ENCODE data around the gene BIRC6.
A peak's percentile ranks its signal among the peaks of the same experiment; 100 is the strongest.

Gene BIRC6

GRCh38 chr2:32522770-32523169 lies 165.9 kb downstream of the BIRC6 start:
- H3K4me3 ChIP-seq (ENCODE audit: low read length): no peak overlapping the region
- no CpG with 5 or more reads among the region's 3 CpGs for WGBS (ENCODE audit: extremely low coverage, insufficient coverage, low lambda C conversion rate)
- H3K36me3 ChIP-seq (ENCODE audit: control insufficient read depth, insufficient read depth, low read length): no peaks in the 10 kb centered on the region
- no peak overlapping the region for H3K18ac ChIP-seq (ENCODE audit: low read length)
- no peak overlapping the region for H2BK5ac ChIP-seq (ENCODE audit: low read length)
- no peak overlapping the region for H2BK15ac ChIP-seq (replicated peaks; ENCODE audit: low read depth)
- H3K4me1 ChIP-seq (ENCODE audit: control insufficient read depth, low read depth, low read length): no peaks in the 10 kb centered on the region
- H3K27me3 ChIP-seq (ENCODE audit: insufficient read depth, low read length, poor library complexity): no peaks in the 10 kb centered on the region
- H3K23ac ChIP-seq (ENCODE audit: low read length): no peak overlapping the region
- no peak overlapping the region for H3K4me2 ChIP-seq (ENCODE audit: low read length)
- H3K79me2 ChIP-seq (ENCODE audit: control insufficient read depth, insufficient read depth, low read length): no peaks in the 10 kb centered on the region
- H3K56ac ChIP-seq (ENCODE audit: low read length): no peak overlapping the region
- H2AK5ac ChIP-seq (ENCODE audit: low read length): no peak overlapping the region
- H3K79me1 ChIP-seq (ENCODE audit: low read length): no peaks in the 10 kb centered on the region
- no peak overlapping the region for H4K8ac ChIP-seq (ENCODE audit: low read depth, low read length)
- no peak overlapping the region for H3K4ac ChIP-seq (ENCODE audit: low read depth, low read length)
- no peak overlapping the region for H3K27ac ChIP-seq (ENCODE audit: low read depth, low read length)
- no peak overlapping the region for H3K9ac ChIP-seq (ENCODE audit: low read length)
- peak; percentile 58 for DNase-seq
- no peak overlapping the region for H2BK120ac ChIP-seq (ENCODE audit: low read depth, low read length)
- H4K5ac ChIP-seq (ENCODE audit: low read length): no peak overlapping the region

GRCh38 chr2:32523686-32524085 lies 166.9 kb downstream of the BIRC6 start:
- no peak overlapping the region for H2BK15ac ChIP-seq (replicated peaks; ENCODE audit: low read depth)
- no peak overlapping the region for H2BK5ac ChIP-seq (ENCODE audit: low read length)
- no peak overlapping the region for H3K9ac ChIP-seq (ENCODE audit: low read length)
- H3K4me3 ChIP-seq (ENCODE audit: low read length): no peak overlapping the region
- no peak for DNase-seq
- no peak overlapping the region for H3K4me2 ChIP-seq (ENCODE audit: low read length)
- no peak overlapping the region for H3K27ac ChIP-seq (ENCODE audit: low read depth, low read length)
- no peaks in the 10 kb centered on the region for H3K36me3 ChIP-seq (ENCODE audit: control insufficient read depth, insufficient read depth, low read length)
- no peak overlapping the region for H2AK5ac ChIP-seq (ENCODE audit: low read length)
- no peaks in the 10 kb centered on the region for H3K4me1 ChIP-seq (ENCODE audit: control insufficient read depth, low read depth, low read length)
- no peak overlapping the region for H3K4ac ChIP-seq (ENCODE audit: low read depth, low read length)
- H4K5ac ChIP-seq (ENCODE audit: low read length): no peak overlapping the region
- H3K79me2 ChIP-seq (ENCODE audit: control insufficient read depth, insufficient read depth, low read length): no peaks in the 10 kb centered on the region
- H3K56ac ChIP-seq (ENCODE audit: low read length): no peak overlapping the region
- H3K27me3 ChIP-seq (ENCODE audit: insufficient read depth, low read length, poor library complexity): no peaks in the 10 kb centered on the region
- no peak overlapping the region for H3K23ac ChIP-seq (ENCODE audit: low read length)
- H2BK120ac ChIP-seq (ENCODE audit: low read depth, low read length): no peak overlapping the region
- no peaks in the 10 kb centered on the region for H3K79me1 ChIP-seq (ENCODE audit: low read length)
- no peak overlapping the region for H3K18ac ChIP-seq (ENCODE audit: low read length)
- no CpG with 5 or more reads among the region's 6 CpGs for WGBS (ENCODE audit: extremely low coverage, insufficient coverage, low lambda C conversion rate)
- H4K8ac ChIP-seq (ENCODE audit: low read depth, low read length): no peak overlapping the region

DNA sequence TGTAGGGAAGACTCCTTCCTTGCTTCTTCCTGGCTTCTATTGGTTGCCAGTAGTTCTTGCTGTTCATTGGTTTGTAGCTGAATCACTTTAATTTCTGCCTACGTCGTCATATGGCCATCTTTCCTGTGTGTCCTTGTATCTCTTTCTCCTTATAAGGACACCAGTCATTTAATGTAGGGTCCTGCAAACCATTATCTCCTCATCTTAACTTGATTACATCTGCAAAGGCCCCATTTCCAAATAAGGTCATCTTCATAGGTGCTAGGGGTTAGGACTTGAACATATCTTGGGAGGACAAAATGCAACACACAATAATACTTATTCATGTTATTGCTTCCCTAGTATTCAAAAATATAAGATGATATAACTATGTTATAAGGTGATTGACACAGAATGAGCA lies 175.5 kb downstream of the BIRC6 start:
- Histone ChIP-seq H2AK5ac (ENCODE audit: low read length) (no peak overlapping the region), H3K56ac (ENCODE audit: low read length) (no peak overlapping the region), H3K4me2 (ENCODE audit: low read length) (no peak overlapping the region), H3K27ac (ENCODE audit: low read depth, low read length) (no peak overlapping the region), H3K79me2 (ENCODE audit: control insufficient read depth, insufficient read depth, low read length) (no peaks in the 10 kb centered on the region), H3K4ac (ENCODE audit: low read depth, low read length) (no peak overlapping the region), H3K23ac (ENCODE audit: low read length) (no peak overlapping the region), H2BK5ac (ENCODE audit: low read length) (no peak overlapping the region), H2BK15ac (replicated peaks; ENCODE audit: low read depth) (no peak overlapping the region), H4K5ac (ENCODE audit: low read length) (no peak overlapping the region), H2BK120ac (ENCODE audit: low read depth, low read length) (no peak overlapping the region), H4K8ac (ENCODE audit: low read depth, low read length) (no peak overlapping the region), H3K79me1 (ENCODE audit: low read length) (no peaks in the 10 kb centered on the region), H3K18ac (ENCODE audit: low read length) (no peak overlapping the region), H3K4me1 (ENCODE audit: control insufficient read depth, low read depth, low read length) (no peaks in the 10 kb centered on the region), H3K9ac (ENCODE audit: low read length) (no peak overlapping the region), H3K4me3 (ENCODE audit: low read length) (no peak overlapping the region), H3K36me3 (ENCODE audit: control insufficient read depth, insufficient read depth, low read length) (no peaks in the 10 kb centered on the region), H3K27me3 (ENCODE audit: insufficient read depth, low read length, poor library complexity) (no peaks in the 10 kb centered on the region)
- peak; percentile 21 for DNase-seq
- no CpG with 5 or more reads among the region's 2 CpGs for WGBS (ENCODE audit: extremely low coverage, insufficient coverage, low lambda C conversion rate)

DNA sequence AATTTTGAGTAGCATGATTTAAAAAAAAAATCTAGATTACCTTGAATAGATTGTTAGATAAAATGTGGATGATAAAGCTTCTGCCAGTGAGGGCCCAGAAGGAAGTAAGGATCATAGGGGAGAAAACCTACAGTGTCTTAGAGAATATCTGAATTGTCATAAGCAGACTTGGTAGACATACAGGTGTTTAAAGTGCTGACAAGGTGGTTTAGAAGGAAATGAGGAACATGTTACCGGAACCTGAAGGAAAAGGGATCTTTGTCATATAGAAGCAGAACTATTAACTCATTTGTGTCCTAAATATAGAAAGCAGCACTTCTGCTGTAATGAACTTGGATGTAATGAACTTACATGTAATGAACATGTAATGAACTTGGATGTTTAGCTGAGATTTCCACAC lies 176.1 kb downstream of the BIRC6 start:
- Histone ChIP-seq H2BK5ac (ENCODE audit: low read length) (no peak overlapping the region), H3K79me2 (ENCODE audit: control insufficient read depth, insufficient read depth, low read length) (no peaks in the 10 kb centered on the region), H3K4me1 (ENCODE audit: control insufficient read depth, low read depth, low read length) (no peaks in the 10 kb centered on the region), H3K23ac (ENCODE audit: low read length) (no peak overlapping the region), H2BK120ac (ENCODE audit: low read depth, low read length) (no peak overlapping the region), H4K8ac (ENCODE audit: low read depth, low read length) (no peak overlapping the region), H4K5ac (ENCODE audit: low read length) (no peak overlapping the region), H3K36me3 (ENCODE audit: control insufficient read depth, insufficient read depth, low read length) (no peaks in the 10 kb centered on the region), H3K27me3 (ENCODE audit: insufficient read depth, low read length, poor library complexity) (no peaks in the 10 kb centered on the region), H3K79me1 (ENCODE audit: low read length) (no peaks in the 10 kb centered on the region), H3K18ac (ENCODE audit: low read length) (no peak overlapping the region), H3K9ac (ENCODE audit: low read length) (no peak overlapping the region), H2BK15ac (replicated peaks; ENCODE audit: low read depth) (no peak overlapping the region), H3K4me2 (ENCODE audit: low read length) (no peak overlapping the region), H2AK5ac (ENCODE audit: low read length) (no peak overlapping the region), H3K4me3 (ENCODE audit: low read length) (no peak overlapping the region), H3K56ac (ENCODE audit: low read length) (no peak overlapping the region), H3K4ac (ENCODE audit: low read depth, low read length) (no peak overlapping the region), H3K27ac (ENCODE audit: low read depth, low read length) (no peak overlapping the region)
- no CpG with 5 or more reads among the region's 1 CpG for WGBS (ENCODE audit: extremely low coverage, insufficient coverage, low lambda C conversion rate)
- no peak for DNase-seq

- H2AK5ac ChIP-seq (ENCODE audit: low read length): no peak overlapping the region
- H3K23ac ChIP-seq (ENCODE audit: low read length): no peak overlapping the region
- no peak overlapping the region for H3K18ac ChIP-seq (ENCODE audit: low read length)
- H4K5ac ChIP-seq (ENCODE audit: low read length): no peak overlapping the region
- no peaks in the 10 kb centered on the region for H3K36me3 ChIP-seq (ENCODE audit: control insufficient read depth, insufficient read depth, low read length)
- H3K4me3 ChIP-seq (ENCODE audit: low read length): no peak overlapping the region
- no peaks in the 10 kb centered on the region for H3K4me1 ChIP-seq (ENCODE audit: control insufficient read depth, low read depth, low read length)
- H3K79me1 ChIP-seq (ENCODE audit: low read length): no peaks in the 10 kb centered on the region
- H2BK5ac ChIP-seq (ENCODE audit: low read length): no peak overlapping the region
- no peak overlapping the region for H3K27ac ChIP-seq (ENCODE audit: low read depth, low read length)
- no peaks in the 10 kb centered on the region for H3K79me2 ChIP-seq (ENCODE audit: control insufficient read depth, insufficient read depth, low read length)
- no CpG with 5 or more reads among the region's 3 CpGs for WGBS (ENCODE audit: extremely low coverage, insufficient coverage, low lambda C conversion rate)
- H3K4me2 ChIP-seq (ENCODE audit: low read length): no peak overlapping the region
- no peak overlapping the region for H3K9ac ChIP-seq (ENCODE audit: low read length)
- H2BK120ac ChIP-seq (ENCODE audit: low read depth, low read length): no peak overlapping the region
- no peak overlapping the region for H3K56ac ChIP-seq (ENCODE audit: low read length)
- no peak overlapping the region for H3K4ac ChIP-seq (ENCODE audit: low read depth, low read length)
- DNase-seq: no peak
- H2BK15ac ChIP-seq (replicated peaks; ENCODE audit: low read depth): no peak overlapping the region
- no peaks in the 10 kb centered on the region for H3K27me3 ChIP-seq (ENCODE audit: insufficient read depth, low read length, poor library complexity)
- H4K8ac ChIP-seq (ENCODE audit: low read depth, low read length): no peak overlapping the region
These were observed 178.0 kb downstream of the BIRC6 start for GRCh38 chr2:32534831-32535230.

DNA sequence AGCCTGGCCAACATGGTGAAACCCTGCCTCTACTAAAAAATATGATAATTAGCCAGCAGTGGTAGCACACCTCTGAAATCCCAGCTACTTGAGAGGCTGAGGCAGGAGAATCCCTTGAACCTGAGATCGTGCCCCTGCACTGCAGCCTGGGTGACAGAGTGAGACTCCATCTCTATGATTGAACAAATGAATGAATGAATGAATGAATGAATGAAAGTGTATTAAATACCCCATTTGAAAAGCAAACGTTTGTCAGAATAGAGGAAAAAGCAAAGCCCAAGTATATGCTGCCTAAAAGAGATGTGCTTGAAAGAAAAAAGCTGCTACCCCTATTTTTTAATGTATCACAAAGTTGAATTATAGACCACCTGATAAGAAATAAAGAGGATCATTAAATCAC lies 181.9 kb downstream of the BIRC6 start:
- H2BK5ac ChIP-seq (ENCODE audit: low read length): no peak overlapping the region
- no peak overlapping the region for H4K5ac ChIP-seq (ENCODE audit: low read length)
- no peak overlapping the region for H3K9ac ChIP-seq (ENCODE audit: low read length)
- H3K79me2 ChIP-seq (ENCODE audit: control insufficient read depth, insufficient read depth, low read length): no peaks in the 10 kb centered on the region
- H2BK120ac ChIP-seq (ENCODE audit: low read depth, low read length): no peak overlapping the region
- no peak overlapping the region for H3K18ac ChIP-seq (ENCODE audit: low read length)
- no peak overlapping the region for H3K4me3 ChIP-seq (ENCODE audit: low read length)
- H3K23ac ChIP-seq (ENCODE audit: low read length): no peak overlapping the region
- no peaks in the 10 kb centered on the region for H3K27me3 ChIP-seq (ENCODE audit: insufficient read depth, low read length, poor library complexity)
- no peaks in the 10 kb centered on the region for H3K79me1 ChIP-seq (ENCODE audit: low read length)
- no peak for DNase-seq
- H3K27ac ChIP-seq (ENCODE audit: low read depth, low read length): no peak overlapping the region
- no peaks in the 10 kb centered on the region for H3K36me3 ChIP-seq (ENCODE audit: control insufficient read depth, insufficient read depth, low read length)
- no CpG with 5 or more reads among the region's 2 CpGs for WGBS (ENCODE audit: extremely low coverage, insufficient coverage, low lambda C conversion rate)
- no peak overlapping the region for H3K4me2 ChIP-seq (ENCODE audit: low read length)
- H3K4me1 ChIP-seq (ENCODE audit: control insufficient read depth, low read depth, low read length): no peaks in the 10 kb centered on the region
- H4K8ac ChIP-seq (ENCODE audit: low read depth, low read length): no peak overlapping the region
- no peak overlapping the region for H2BK15ac ChIP-seq (replicated peaks; ENCODE audit: low read depth)
- no peak overlapping the region for H3K4ac ChIP-seq (ENCODE audit: low read depth, low read length)
- H2AK5ac ChIP-seq (ENCODE audit: low read length): no peak overlapping the region
- H3K56ac ChIP-seq (ENCODE audit: low read length): no peak overlapping the region
